ENCODE data around the gene ITPKC. TPM values are rescaled to one million over a fixed set of nuclear protein-coding genes. Genes with fewer than 3 reads are reported as not detected.

The ITPKC gene
- polyA plus RNA-seq, 3 donors: 13.3 to 15.5 (median 13.5) TPM

DNA sequence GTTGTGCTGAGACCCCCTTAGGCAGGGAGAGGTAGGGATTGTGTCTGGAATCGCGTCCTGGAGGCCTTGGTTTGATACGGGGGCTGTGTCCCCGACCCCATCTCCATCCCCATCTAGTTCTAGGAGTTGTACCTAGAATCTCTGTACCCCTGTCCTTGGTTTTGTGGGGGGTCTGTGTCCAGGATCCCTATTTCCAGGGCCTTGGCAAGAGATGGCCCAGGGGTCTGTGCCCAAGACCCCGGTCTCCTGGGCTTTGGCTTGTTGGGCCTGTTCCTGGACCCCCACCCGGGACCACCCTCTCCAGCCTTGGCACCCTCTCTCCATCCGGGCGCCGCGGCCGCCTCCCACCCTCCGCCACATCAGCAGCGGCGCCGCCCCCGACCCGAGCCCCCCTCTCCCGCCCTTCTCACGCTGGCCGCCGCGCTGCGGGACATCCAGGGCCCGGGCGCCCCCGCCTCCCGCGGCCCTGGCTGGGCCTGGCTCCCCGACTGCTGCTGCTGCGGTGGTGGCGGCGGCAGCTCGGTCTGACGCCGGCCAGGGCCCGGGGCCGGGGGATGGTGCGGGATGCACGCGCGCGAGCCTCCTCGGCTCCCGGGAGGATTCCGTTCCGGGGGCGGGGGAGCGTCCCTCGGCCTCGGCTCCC, 26.7 kb upstream of the ITPKC start, which contains the start of gene NUMBL:
Gene NUMBL, minus strand, starts transcription at position 602 of the 643 bp plus-strand sequence. Its CDS starts 168 bp downstream, at position 434.
- no peak for DNase-seq (ENCODE audit: low read depth in 3 of 3, low spot score in 2 of 3)

DNA sequence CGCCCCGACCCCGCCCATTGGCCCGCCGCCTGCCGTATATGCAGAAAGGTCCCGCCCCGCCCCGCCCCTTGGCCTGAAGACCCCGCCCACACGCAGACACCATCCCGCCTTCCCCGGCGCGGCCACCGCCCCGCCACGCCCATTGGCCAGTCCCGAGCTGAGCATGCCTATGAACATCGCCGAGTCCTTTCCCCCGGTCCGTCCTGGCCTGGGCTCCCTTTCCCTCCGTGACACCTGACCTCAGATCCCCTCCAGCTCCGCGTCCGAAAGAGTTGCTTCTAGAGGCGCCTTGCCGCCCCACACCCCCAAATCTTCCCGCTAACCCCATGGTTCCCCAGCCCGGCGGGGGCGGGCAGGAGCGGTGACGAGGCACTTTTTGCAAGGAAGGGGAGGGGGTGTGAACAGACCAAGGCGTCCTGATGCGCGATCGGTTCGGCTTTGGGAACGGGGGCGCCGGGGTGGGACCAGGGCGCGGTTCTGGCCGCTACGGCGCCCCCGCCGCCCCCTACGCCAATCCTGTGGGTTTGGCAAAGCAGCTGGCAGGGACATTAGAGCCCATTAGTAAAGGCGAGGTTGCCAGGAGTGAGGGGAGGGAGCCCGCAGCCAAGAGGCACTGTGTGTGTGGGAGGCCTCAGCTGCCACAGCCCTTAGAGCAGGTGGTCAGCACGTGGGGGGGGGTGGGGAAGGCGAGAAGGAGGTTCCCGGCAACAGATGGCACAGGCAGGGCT, 26.1 kb upstream of the ITPKC start:
- DNase-seq (ENCODE audit: low read depth in 3 of 3, low spot score in 2 of 3): peak; percentile 43 to 73 (median 73)

DNA sequence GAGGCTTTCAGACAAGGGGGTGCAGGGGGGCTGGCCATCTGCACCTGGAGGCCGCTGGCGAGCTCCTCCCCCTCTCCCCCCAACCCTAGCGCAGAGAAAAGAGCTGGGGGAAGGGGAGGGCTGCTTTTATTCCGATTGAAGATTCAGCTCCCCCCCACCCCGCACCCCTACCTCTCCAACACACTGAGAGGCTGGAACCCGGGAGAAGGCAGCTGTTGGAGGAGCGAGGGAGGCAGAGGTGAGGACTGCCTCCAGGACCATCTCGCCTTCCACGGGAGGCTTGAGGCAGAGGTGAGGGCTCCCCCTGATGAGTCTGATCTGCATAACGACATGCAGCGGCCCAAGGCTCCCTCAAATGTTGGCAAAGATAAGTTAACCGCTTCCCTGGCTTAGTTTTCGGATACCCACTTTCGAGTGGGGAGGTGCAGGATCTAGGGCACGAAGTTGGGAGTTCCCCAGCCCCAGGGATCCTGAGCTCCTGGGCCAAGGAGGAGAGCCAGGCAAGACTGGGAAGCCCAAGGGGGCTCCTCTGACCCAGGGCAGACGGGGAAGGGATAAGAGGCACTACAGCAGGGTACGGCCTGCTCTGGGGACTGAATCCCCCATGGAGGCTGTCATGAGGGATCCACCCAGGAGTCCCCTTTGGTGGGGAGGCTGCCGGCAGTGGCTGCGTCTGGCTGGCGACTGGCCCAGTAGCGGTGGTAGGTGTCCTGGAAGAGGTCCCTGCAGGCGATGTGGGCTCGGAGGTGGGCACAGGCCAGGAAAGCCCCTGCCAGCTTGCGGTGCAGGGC, 25.3 kb upstream of the ITPKC start:
- no peak for DNase-seq (ENCODE audit: low read depth in 3 of 3, low spot score in 2 of 3)

DNA sequence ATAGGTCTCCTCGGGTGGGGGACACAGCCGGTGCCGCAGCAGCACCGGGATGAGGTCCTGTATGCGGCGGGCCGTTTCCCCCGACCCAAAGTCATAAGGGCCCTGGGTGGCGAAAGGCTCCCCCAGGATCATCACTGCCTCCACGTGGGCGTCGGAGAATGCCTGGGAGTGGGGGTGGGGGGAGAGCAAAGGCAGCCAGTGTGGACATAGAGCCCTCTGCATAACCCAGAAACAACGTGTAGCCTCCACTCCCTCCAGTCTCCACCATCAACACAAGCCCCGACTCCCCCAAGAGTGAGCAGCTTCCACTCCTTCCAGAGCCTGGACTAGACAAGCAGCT, 24.7 kb upstream of the ITPKC start:
- DNase-seq (ENCODE audit: low read depth in 3 of 3, low spot score in 2 of 3): no peak

DNA sequence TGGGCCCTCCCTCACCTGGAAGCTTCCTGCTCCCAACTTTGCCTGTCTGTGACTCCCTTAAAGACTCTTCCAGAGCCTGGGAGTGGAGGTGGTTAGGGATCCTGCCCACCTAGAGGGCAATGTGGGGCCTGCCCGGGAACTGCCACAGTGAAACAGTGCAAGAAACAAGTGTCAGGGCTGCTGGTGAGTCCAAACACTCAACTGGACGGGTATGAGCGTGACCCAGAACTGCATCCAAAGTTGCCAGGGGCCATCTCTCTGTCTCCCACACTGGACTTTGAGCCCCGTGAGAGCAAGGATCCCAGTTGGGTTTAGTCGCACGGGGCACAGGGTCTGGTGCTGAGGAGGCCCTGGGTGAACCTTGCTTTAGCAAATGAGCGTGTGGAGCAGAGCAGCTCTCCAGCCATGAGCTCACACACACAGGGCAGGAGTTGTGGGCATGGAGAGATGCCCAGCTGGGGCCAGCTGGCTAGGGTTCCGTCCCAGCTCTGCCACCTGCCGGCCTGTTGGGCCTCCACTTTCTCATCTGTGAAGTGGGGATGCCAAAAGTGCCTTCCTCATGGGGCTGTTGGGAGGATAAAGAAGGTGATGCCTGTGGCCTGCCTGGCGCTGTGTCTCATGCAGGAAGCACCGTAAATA, 23.6 kb upstream of the ITPKC start:
- DNase-seq (ENCODE audit: low read depth in 3 of 3, low spot score in 2 of 3): no peak

DNA sequence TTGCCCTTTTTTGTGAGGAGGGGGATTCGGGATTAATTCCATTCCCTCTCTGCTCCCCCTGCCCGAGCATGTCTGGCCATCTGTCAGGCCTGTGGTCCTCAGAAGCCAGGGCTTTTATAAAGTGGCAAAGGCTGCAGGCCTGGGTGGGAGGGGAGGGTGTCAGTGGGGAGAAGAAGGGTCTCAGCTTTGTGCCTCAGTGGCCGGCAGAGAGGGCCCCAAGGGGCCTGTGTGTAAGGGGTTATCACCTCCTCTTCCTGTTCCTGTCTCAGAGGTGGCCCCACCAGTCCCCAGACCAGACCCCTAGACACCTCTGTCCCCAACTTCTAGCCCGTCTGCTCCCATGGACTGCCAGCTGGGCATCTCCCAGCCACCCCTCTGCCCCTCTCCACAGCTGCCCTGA, 23.0 kb upstream of the ITPKC start:
- DNase-seq (ENCODE audit: low read depth in 3 of 3, low spot score in 2 of 3): no peak

DNA sequence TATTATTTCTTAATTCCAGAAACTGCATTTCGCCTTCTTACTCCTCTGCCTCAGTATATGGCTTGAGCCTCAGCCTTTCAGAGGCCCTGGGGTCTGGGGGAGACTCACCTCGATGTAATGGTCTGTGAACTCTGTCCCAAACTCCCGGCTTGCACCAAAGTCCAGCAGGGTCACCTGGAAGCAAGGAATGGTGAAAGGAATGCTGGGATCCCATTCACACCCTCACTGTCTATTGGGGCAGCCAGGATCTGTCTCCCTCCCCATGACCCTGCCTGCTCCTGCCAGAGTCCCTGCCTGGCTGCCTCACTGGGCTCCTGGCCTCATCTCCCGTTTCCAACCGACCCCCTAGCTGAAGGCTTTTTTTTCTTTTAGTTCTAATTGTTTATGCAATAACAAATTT, 21.0 kb upstream of the ITPKC start:
- no peak for DNase-seq (ENCODE audit: low read depth in 3 of 3, low spot score in 2 of 3)

DNA sequence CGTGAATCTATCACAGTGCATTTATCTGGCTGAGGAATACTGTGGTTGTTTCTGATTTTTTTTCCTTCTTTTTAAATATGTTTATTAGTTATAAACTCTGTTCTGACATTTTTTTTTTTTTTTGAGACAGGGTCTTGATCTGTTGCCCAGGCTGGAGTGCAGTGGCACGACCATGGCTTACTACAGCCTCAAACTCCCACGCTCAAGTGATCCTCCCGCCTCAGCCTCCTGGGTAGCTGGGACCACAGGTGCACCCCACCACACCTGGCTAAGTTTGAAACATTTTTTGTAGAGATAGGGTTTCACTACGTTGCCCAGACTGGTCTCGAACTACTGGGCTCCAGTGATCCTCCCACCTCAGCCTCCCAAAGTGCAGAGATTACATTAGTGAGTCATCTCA, 19.9 kb upstream of the ITPKC start:
- no peak for DNase-seq (ENCODE audit: low read depth in 3 of 3, low spot score in 2 of 3)

DNA sequence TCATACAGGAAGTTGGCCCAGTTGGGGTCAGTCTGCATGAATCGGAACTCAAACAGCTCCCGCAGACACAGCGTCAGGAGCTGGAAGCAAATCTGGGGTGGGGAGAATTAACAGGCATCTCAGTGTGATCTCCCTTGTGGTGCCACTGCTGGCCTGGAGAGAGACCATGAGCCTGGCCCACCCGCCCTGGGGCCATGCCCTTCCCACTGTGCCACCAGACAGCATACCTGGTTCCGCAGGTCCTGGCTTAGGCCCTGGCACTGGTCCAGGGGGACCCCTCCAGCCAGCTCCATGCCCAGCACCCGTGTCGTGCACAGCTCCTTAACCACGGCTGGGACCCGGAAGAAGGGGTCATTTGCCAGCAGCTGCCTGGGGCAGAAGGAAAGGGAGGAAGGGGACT, 16.8 kb upstream of the ITPKC start:
- no peak for DNase-seq (ENCODE audit: low read depth in 3 of 3, low spot score in 2 of 3)

DNA sequence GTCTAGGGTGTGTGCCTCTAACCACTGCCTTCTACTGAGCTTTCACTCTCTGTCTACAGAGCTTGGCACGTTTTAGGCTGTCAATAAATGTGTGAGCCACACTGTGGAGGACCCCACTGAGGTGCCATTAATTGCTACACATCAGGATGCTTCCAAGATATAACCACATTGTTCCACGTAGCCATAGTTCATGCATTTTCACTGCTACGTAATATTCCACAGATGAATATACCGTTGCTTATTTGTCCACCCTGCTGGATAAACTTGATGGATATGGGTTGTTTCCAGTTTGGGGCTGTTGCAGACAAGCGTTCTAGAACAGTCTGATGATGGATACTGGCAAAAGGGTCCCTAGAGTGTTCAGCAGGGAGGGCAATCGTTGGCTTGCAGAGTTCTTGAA, 15.2 kb upstream of the ITPKC start:
- no peak for DNase-seq (ENCODE audit: low read depth in 3 of 3, low spot score in 2 of 3)

DNA sequence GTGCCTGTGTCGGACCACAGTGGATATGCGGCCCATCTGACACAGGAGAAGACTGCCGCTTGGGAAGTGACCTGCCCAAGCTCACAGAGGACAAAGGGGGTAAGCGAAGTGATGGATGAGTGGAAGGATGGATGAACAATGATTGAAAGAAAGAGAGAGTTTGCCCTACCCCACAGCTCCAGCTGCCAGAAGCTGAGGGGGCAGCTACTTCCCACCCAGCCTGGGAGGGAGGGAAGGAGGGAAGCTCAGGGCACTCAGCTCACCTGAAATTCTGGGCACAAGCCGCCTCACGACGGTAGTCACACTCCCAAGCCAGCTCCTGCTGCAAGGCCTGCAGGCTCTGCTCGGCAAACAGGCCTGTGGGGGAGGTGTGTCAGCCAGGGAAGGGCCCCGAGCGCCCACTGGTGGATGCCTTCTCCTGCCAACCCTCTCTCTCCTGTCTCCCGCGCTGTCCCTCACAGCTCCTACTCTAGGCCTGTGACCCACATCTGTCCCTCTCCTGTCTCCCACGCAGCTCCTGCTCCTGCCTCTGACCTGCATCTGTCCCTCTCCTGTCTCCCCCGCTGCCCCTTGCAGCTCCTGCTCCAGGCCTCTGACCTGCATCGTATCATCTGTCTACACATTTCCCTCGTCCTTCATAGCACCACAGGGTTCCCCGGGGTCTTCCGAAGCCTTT, 14.4 kb upstream of the ITPKC start:
- no peak for DNase-seq (ENCODE audit: low read depth in 3 of 3, low spot score in 2 of 3)

DNA sequence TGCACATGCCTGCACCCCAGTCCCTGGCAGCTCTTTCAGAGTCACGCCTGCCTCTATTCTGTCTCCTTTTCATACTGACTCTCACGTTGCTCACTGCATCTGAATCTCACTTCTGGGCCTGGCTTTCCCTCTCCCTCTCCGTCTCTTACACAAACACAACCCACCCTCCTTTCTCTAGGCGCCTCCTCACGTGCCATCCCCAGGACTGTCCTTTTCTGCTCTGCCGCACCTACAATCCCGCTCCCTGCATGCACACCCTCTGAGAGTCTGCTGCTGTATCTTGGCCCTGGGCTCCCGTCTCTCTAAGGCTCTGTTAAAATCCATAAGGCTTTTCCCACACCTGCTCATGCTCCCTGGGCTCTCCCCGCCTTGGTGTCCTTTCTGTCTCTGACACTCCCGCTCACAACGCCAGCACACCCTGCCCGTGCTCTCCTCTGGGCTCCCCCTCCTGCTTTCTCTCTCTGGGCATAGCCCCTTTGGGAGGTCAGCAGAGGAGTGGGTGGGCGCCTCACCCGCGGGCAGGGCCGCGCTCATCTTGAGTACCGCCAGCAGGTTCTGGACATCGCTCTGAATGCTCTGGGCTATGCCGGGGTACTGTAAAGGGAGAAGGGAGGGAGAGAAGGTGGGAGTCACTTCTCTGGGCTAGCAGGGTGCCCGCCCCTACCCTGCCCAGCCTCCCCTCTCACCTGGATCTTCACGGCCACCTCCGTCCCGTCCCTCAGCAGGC, 13.7 kb upstream of the ITPKC start:
- no peak for DNase-seq (ENCODE audit: low read depth in 3 of 3, low spot score in 2 of 3)

DNA sequence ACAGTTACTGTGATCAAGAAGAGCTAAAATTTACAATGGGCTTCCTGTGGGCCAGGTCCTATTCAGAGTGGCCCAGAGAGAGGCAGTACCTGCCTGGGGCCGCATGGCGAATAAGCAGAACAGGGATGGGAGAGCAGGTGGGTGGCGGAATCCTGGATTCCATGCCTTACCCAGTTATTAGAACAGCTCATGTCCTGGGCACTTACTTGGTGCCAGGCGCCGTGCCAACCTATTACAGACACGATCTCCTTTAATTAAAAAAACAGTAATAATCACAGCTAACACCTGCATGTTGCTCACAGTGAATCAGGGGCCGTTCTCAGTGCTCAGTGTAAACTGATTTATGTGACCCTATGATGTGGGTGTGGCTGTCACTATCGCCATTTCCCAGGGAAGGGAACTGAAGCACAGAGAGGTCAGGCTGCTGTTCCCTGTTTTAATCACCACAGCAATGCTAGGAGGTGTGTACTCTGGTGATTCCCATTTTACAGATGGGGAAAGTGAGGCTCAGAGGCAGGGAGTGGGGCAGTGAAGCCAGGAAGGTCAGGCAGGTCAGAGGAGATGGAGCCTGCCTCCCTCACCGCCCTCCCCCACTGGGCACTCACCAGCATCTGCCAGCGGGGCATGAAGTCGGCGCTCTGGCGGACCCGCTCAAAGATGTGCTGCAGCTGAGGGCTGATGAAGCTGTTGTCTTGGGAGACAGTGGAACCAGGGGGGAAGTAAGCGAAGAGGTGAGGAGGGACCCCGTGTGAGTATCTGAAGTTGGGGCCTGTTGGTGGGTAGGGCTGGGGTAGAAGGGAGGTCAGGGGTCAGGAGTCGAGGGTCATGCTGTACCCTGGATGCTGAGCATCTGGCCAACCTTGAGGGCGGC, 12.2 kb upstream of the ITPKC start:
- DNase-seq (ENCODE audit: low read depth in 3 of 3, low spot score in 2 of 3): no peak

DNA sequence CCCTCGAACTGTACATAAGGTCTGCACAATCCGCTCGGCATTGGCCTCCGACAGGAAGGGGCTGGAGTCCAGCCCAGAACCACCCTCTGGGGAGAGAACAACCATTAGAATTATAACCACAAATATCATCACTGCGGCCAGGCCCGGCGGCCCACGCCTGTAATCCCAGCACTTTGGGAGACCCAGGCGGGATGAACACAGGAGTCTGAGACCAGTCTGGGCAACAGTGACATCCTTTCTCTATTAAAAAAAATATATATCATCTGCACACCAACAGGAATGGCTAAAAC, 11.6 kb upstream of the ITPKC start:
- DNase-seq (ENCODE audit: low read depth in 3 of 3, low spot score in 2 of 3): no peak

DNA sequence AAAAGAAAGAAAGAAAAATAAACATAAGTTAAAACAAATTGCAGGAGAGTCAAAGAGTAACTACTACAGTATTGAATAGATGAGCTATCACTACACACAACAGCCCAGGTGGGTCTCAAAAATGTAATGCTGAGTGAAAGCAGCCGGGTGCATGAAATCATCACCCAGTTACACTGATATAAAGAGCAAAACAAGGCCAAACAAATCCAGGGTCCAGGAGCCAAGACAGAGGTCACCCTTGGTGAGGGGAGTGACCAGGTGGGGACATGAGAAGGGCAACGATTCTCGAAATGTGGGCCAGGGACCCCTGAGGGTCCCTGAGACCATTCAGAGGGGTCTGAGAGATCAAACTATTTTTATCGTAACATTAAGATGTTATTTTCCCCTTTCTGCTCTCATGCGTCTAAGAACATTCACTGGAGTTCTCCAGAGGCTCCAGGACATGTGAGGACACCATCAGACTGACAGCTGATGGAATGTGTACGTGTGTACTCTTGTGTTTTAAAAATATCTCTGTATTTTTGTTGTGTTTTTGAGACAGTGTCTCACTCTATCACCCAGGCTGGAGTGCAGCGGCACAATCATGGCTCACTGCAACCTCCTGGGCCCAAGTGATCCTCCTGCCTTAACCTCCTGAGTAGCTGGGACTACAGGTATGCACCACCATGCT, 10.8 kb upstream of the ITPKC start:
- DNase-seq (ENCODE audit: low read depth in 3 of 3, low spot score in 2 of 3): no peak

DNA sequence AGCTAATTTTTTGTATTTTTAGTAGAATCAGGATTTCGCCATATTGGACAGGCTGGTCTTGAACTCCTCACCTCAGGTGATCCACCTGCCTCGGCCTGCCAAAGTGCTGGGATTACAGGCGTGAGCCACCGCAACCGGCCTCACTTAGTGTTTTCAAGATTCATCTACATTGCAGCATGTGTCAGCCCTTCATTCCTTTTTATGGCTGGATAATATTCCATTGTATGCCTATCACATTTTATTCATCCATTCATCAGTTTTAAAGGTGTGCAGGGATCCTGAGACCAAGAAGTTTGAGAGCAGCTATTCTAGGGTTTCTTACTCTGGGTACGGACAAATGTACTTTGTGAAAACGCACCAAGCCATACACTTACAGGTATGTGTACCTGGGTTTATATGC, 9.3 kb upstream of the ITPKC start:
- no peak for DNase-seq (ENCODE audit: low read depth in 3 of 3, low spot score in 2 of 3)

DNA sequence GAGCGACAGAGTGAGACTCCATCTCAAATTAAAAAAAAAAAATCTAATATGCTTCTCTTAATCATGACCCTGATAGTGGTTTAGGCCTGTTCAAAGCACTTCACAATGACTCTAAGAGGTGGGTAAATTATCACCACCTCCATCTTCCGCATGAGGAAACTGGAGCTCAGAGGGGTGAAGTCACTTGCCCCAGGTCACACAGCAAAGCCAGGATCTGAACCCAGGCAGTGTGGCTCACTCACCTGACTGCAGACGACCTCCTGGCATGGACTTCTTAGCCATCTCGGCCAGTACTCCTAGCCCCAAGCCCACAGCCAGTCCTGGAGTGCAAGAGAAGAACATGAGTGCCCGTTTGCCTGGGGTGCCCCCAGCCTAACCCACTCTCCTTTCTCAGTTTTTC, 7.1 kb upstream of the ITPKC start:
- no peak for DNase-seq (ENCODE audit: low read depth in 3 of 3, low spot score in 2 of 3)

DNA sequence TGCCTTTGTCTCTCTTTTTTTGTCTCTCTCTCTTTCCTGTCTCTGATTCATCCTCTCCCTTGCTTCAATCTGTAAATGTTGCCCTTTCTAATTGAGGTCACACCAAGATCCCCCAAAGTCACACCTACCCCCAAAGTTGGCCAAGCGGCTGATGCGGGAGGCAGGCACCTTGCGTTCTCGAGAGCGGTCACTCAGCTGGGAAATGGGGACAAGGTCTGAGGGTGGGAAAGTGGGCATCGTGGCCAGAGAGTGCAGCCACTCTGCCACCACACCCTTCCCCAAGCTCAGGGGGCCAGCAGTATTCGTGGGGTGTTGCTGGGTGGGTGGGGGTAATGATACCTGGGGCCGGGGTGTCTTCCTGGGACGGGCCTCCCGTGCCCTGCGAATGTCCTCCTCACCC, 3.0 kb upstream of the ITPKC start:
- no peak for DNase-seq (ENCODE audit: low read depth in 3 of 3, low spot score in 2 of 3)
